ENCODE measurements around the gene ADAMTS20. TPM values are rescaled to one million over a fixed set of nuclear protein-coding genes. Genes with fewer than 3 reads are reported as not detected.

The ADAMTS20 gene
- total RNA-seq, 1 donor from 2014 or later: not detected

DNA sequence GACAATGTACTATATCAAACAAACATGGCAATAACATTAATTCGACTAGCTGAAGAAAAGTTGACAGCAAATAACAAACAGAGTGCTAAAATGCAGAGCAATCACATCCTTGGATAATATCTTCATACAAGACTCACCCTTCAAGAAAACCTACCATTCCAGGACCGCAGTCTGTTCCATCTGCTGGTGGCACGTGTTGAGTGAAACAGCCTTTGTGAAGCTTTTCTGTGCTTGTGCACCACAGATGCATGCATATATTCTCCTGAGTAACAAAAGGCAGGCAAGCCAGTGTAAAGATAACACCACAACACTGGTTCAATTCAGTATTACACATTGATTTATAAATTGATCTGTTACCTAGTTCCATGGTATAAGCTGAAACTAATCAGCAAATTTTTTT is 89.3 kb downstream of the ADAMTS20 start:
- TF ChIP-seq, protein P1, sequence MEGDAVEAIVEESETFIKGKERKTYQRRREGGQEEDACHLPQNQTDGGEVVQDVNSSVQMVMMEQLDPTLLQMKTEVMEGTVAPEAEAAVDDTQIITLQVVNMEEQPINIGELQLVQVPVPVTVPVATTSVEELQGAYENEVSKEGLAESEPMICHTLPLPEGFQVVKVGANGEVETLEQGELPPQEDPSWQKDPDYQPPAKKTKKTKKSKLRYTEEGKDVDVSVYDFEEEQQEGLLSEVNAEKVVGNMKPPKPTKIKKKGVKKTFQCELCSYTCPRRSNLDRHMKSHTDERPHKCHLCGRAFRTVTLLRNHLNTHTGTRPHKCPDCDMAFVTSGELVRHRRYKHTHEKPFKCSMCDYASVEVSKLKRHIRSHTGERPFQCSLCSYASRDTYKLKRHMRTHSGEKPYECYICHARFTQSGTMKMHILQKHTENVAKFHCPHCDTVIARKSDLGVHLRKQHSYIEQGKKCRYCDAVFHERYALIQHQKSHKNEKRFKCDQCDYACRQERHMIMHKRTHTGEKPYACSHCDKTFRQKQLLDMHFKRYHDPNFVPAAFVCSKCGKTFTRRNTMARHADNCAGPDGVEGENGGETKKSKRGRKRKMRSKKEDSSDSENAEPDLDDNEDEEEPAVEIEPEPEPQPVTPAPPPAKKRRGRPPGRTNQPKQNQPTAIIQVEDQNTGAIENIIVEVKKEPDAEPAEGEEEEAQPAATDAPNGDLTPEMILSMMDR (IDR thresholded peaks at IDR 0.05; ENCODE audit: insufficient read depth, low read length, severe bottlenecking): no peak
- H3K36me3 ChIP-seq (ENCODE audit: control insufficient read depth, insufficient read depth, low read length): no peaks in the 10 kb centered on the region
- H3K27me3 ChIP-seq (ENCODE audit: control insufficient read depth, insufficient read depth, low read length): no peaks in the 10 kb centered on the region
- no peak for FAIRE-seq
- no peak for DNase-seq (ENCODE audit: low read depth)
- H3K4me3 ChIP-seq (ENCODE audit: low read depth, low read length): no peak overlapping the region

DNA sequence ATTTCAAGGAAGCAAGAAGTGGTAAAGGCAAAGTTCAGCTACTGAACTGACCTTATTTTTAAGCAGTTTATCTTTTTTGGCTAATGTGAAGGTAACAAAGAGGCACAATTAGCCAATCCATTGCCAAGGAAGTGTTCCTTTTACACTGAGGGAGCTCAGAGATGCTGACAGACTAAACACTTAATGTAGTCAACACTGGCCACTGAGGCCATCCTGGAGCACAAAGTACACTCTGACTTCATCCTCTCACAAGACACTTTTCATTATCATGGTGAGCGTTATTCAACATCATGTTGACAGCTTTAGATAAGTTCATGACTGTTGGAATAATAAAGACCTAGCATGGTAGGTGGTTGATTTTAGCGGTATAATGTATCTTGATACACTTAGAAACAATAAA is 89.9 kb downstream of the ADAMTS20 start:
- Histone ChIP-seq H3K4me3 (ENCODE audit: low read depth, low read length) (no peak overlapping the region), H3K27me3 (ENCODE audit: control insufficient read depth, insufficient read depth, low read length) (no peaks in the 10 kb centered on the region), H3K36me3 (ENCODE audit: control insufficient read depth, insufficient read depth, low read length) (no peaks in the 10 kb centered on the region)
- FAIRE-seq (no peak), DNase-seq (ENCODE audit: low read depth) (no peak)
- TF ChIP-seq, protein P1 (IDR thresholded peaks at IDR 0.05; ENCODE audit: insufficient read depth, low read length, severe bottlenecking): no peak

DNA sequence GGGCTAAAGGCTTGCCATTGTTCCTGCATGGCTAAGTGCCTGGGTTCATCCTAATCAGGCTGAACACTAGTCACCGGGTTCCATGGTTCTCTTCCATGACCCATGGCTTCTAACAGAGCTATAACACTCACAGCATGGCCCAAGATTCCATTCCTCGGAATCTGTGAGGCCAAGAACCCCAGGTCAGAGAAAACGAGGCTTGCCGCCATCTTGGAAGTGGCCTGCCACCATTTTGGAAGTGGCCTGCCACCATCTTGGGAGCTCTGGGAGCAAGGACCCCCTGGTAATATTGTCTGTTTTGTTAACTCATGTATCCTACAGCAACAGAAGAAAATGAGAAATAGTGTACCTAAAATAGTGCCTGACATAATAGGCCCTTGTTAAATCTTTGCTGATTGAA is 92.7 kb downstream of the ADAMTS20 start:
- H3K4me3 ChIP-seq (ENCODE audit: low read depth, low read length): no peak overlapping the region
- no peak for FAIRE-seq
- TF ChIP-seq, protein P1 (IDR thresholded peaks at IDR 0.05; ENCODE audit: insufficient read depth, low read length, severe bottlenecking): no peak
- H3K27me3 ChIP-seq (ENCODE audit: control insufficient read depth, insufficient read depth, low read length): no peaks in the 10 kb centered on the region
- H3K36me3 ChIP-seq (ENCODE audit: control insufficient read depth, insufficient read depth, low read length): no peaks in the 10 kb centered on the region
- DNase-seq (ENCODE audit: low read depth): no peak

DNA sequence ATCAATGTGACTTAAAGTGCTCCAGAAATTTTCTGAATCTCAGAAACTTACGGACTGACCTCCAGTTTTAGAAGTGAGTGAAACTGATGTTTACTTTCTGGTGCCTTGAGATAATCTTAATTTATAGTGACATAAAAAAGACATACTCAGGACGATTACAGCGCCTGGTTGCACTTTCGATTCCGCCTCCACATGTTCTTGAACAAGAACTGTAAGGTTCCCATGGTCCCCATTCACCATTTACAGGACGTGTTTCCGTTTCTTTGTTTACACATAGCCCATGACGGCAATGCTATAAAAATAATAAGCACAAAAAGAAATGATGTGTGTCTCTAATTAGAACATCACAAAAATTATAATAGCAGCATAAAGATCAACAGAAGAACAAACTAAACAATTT is 98.2 kb downstream of the ADAMTS20 start:
- TF ChIP-seq, protein P1 (IDR thresholded peaks at IDR 0.05; ENCODE audit: insufficient read depth, low read length, severe bottlenecking): no peak
- Histone ChIP-seq H3K36me3 (ENCODE audit: control insufficient read depth, insufficient read depth, low read length) (no peaks in the 10 kb centered on the region), H3K27me3 (ENCODE audit: control insufficient read depth, insufficient read depth, low read length) (no peaks in the 10 kb centered on the region), H3K4me3 (ENCODE audit: low read depth, low read length) (no peak overlapping the region)
- no peak for FAIRE-seq
- DNase-seq (ENCODE audit: low read depth): no peak

DNA sequence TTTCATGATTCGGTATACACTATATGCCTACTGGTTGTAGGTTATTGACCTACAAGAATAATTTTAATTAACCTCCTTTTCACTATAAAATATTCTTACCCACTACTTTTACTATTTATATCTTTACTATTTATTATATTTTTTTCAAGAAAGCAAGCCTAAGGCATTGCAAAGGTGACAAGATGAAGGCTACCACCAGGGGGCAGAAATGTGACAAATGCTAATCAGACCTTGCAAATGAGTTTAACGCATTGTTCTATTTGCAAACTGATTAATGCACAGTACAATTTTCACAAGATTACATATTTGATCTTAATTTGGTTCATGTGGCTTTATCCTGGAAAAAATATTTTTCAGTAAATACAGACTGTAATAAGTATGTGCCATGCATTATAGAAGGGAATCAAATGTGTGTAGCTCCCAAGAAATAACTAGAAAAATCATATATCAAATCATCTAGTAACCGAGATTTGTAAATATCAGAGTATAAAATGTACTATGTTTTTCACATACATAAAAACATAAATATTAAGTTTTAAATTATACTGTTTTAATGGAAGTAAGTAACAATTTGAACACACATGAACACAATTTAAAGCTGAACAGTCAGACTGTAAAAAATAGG is 107.0 kb downstream of the ADAMTS20 start:
- no peaks in the 10 kb centered on the region for H3K27me3 ChIP-seq (ENCODE audit: control insufficient read depth, insufficient read depth, low read length)
- TF ChIP-seq, protein P1 (IDR thresholded peaks at IDR 0.05; ENCODE audit: insufficient read depth, low read length, severe bottlenecking): peak; percentile 71
- DNase-seq (ENCODE audit: low read depth): peak; percentile 70
- no peak overlapping the region for H3K4me3 ChIP-seq (ENCODE audit: low read depth, low read length)
- H3K36me3 ChIP-seq (ENCODE audit: control insufficient read depth, insufficient read depth, low read length): no peaks in the 10 kb centered on the region
- FAIRE-seq: no peak

DNA sequence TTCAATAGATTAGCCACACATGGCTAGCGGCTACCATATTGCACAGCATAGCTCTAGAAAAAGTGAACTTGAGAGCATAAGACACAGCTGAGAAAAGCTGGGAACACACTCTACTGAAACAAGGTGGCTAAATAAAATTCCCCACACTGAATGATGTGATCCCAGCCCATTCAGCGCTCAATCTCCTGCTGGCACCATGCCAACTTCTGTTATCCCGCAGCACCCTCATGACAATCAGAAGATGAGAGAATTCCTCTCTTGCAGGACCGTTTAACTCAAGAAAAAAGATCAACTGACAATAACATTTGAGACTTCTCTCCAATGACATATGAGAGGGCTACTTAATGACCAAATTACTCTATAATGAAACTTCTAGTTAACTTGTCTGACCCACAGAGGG is 115.4 kb downstream of the ADAMTS20 start:
- Histone ChIP-seq H3K27me3 (ENCODE audit: control insufficient read depth, insufficient read depth, low read length) (no peaks in the 10 kb centered on the region), H3K4me3 (ENCODE audit: low read depth, low read length) (no peak overlapping the region), H3K36me3 (ENCODE audit: control insufficient read depth, insufficient read depth, low read length) (no peaks in the 10 kb centered on the region)
- FAIRE-seq (no peak), DNase-seq (ENCODE audit: low read depth) (no peak)
- TF ChIP-seq, protein P1 (IDR thresholded peaks at IDR 0.05; ENCODE audit: insufficient read depth, low read length, severe bottlenecking): no peak
